PFSK-1 (cell line): ENCODE data around the gene ZNF277.

Source experiments
- FOXP2 ChIP-seq: optimal IDR thresholded peaks from 2 replicates; pipeline ENCODE3; 2011; ENCODE audit warnings: borderline replicate concordance, control low read depth, inconsistent platforms; ENCODE audit not compliant: insufficient read depth; ENCODE audit errors: extremely low read length, extremely low read depth
- POLR2AphosphoS5 ChIP-seq: IDR thresholded peaks from 2 replicates; pipeline ENCODE4 v1.6.1; 2012; ENCODE audit warnings: low read depth, mild to moderate bottlenecking, control low read depth, low read length, moderate library complexity
- REST ChIP-seq, 2 experiments: IDR thresholded peaks; 2 replicates each; pipeline versions ENCODE4 v1.6.1 to v1.8.0; 2011 to 2012; ENCODE audit warnings: low read depth in 2 of 2, low read length in 2 of 2, control low read depth in 1 of 2, inconsistent platforms in 1 of 2, mild to moderate bottlenecking in 1 of 2, moderate library complexity in 1 of 2; ENCODE audit not compliant: insufficient read depth in 1 of 2
- SIN3A ChIP-seq: IDR thresholded peaks from 2 replicates; pipeline ENCODE4 v1.6.1; 2012; ENCODE audit warnings: mild to moderate bottlenecking, low read length, moderate library complexity, borderline replicate concordance; ENCODE audit not compliant: insufficient read depth
- TAF1 ChIP-seq: IDR thresholded peaks from 2 replicates; pipeline ENCODE4 v1.6.1; 2012; ENCODE audit warnings: low read length, control low read depth, borderline replicate concordance; ENCODE audit not compliant: insufficient read depth

Gene ZNF277

GRCh38 chr7:112234147-112234546, 27.7 kb downstream of the ZNF277 start:
- TF ChIP-seq SIN3A (no peak), TAF1 (no peak), POLR2AphosphoS5 (no peak), REST (IDR thresholded peaks at IDR 0.05; ENCODE audit: insufficient read depth in 1 of 2, low read depth in 2 of 2, low read length in 2 of 2) (no peak), FOXP2 (no peak)

- no peak for TF ChIP-seq SIN3A
- no peak for TF ChIP-seq POLR2AphosphoS5
- TF ChIP-seq FOXP2 = no peak
- TF ChIP-seq TAF1 = no peak
- TF ChIP-seq REST (IDR thresholded peaks at IDR 0.05; ENCODE audit: insufficient read depth in 1 of 2, low read depth in 2 of 2, low read length in 2 of 2) = no peak
These were observed 30.1 kb downstream of the ZNF277 start for GRCh38 chr7:112236597-112236996.

GRCh38 chr7:112238330-112238729, 31.8 kb downstream of the ZNF277 start:
- no peak for TF ChIP-seq REST (IDR thresholded peaks at IDR 0.05; ENCODE audit: insufficient read depth in 1 of 2, low read depth in 2 of 2, low read length in 2 of 2)
- TF ChIP-seq TAF1 = no peak
- TF ChIP-seq FOXP2 = no peak
- TF ChIP-seq POLR2AphosphoS5 = no peak
- no peak for TF ChIP-seq SIN3A

GRCh38 chr7:112238852-112239610, 32.5 kb downstream of the ZNF277 start:
- no peak for TF ChIP-seq TAF1
- TF ChIP-seq FOXP2 = no peak
- TF ChIP-seq SIN3A = no peak
- no peak for TF ChIP-seq REST (IDR thresholded peaks at IDR 0.05; ENCODE audit: insufficient read depth in 1 of 2, low read depth in 2 of 2, low read length in 2 of 2)
- no peak for TF ChIP-seq POLR2AphosphoS5

- TF ChIP-seq POLR2AphosphoS5 = no peak
These were observed 42.1 kb downstream of the ZNF277 start for GRCh38 chr7:112248598-112248997.
